Smooth muscle cell (in vitro differentiated cells): ENCODE measurements around the gene VN1R5. TPM values are rescaled to one million over a fixed set of nuclear protein-coding genes. Genes with fewer than 3 reads are reported as not detected.

Experiments used
- DNase-seq: peaks from one replicate; lab custom pipeline; 2025; ENCODE audit not compliant: unreplicated experiment; lab: John Stamatoyannopoulos, UW
- H2AFZ ChIP-seq: fragments of 200-600 bp; sonication (generic); 2 replicates; pipeline ENCODE4 v1.6.0; 2016; ENCODE audit warnings: antibody characterized with exemption, low read depth, mild to moderate bottlenecking
- H3F3A ChIP-seq: fragments of 200-600 bp; sonication (generic); 2 replicates; pipeline ENCODE4 v1.6.0; 2017; ENCODE audit warnings: antibody characterized with exemption, low read depth
- H3K27ac ChIP-seq: fragments of 200-600 bp; sonication (generic); 2 replicates; pipeline ENCODE4 v1.5.1; 2016; ENCODE audit warnings: low read depth, mild to moderate bottlenecking
- H3K27me3 ChIP-seq: fragments of 200-600 bp; sonication (generic); 2 replicates; pipeline ENCODE4 v1.6.1; 2016; ENCODE audit warnings: low read depth, mild to moderate bottlenecking
- H3K36me3 ChIP-seq: fragments of 200-600 bp; sonication (generic); 2 replicates; pipeline ENCODE4 v1.5.1; 2016; ENCODE audit warnings: low read depth
- H3K4me1 ChIP-seq: fragments of 200-600 bp; sonication (generic); 2 replicates; pipeline ENCODE4 v1.5.1; 2016; ENCODE audit warnings: low read depth
- H3K4me2 ChIP-seq: fragments of 200-600 bp; sonication (generic); 2 replicates; pipeline ENCODE4 v1.6.0; 2016; ENCODE audit warnings: mild to moderate bottlenecking
- H3K4me3 ChIP-seq: fragments of 200-600 bp; sonication (generic); 2 replicates; pipeline ENCODE4 v1.5.1; 2016; ENCODE audit warnings: mild to moderate bottlenecking
- H3K79me2 ChIP-seq: fragments of 200-600 bp; sonication (generic); 2 replicates; pipeline ENCODE4 v1.6.0; 2016; ENCODE audit warnings: low read depth, mild to moderate bottlenecking
- H3K9ac ChIP-seq: fragments of 200-600 bp; sonication (generic); 2 replicates; pipeline ENCODE4 v1.6.0; 2016; ENCODE audit warnings: low read depth
- H3K9me3 ChIP-seq: fragments of 200-600 bp; sonication (generic); replicated peaks from 2 replicates; pipeline ENCODE4 v1.5.1; 2016; ENCODE audit warnings: low read depth
- H4K20me1 ChIP-seq: fragments of 200-600 bp; sonication (generic); 2 replicates; pipeline ENCODE4 v1.6.0; 2016; ENCODE audit warnings: low read depth
- CTCF ChIP-seq: fragments of 200-600 bp; sonication (generic); IDR thresholded peaks from 2 replicates; pipeline ENCODE4 v1.5.1; 2017; ENCODE audit warnings: borderline replicate concordance, mild to moderate bottlenecking, antibody characterized with exemption; ENCODE audit not compliant: insufficient read depth, poor library complexity, severe bottlenecking
- WGBS: methylation state at CpG from one replicate; pipeline ENCODE4 v1.1.7; 2016; ENCODE audit warnings: low lambda C conversion rate; 5-methylcytosine and 5-hydroxymethylcytosine counted together
- polyA plus RNA-seq: library from polyadenylated mRNA; unstranded; fragments of >200 nt; fragmentation: Nextera tagmentation; extraction: Ambion mirVana; gene quantifications from 2 replicates; pipeline ENCODE4 v1.2.1, GENCODE V29; 2016
- small RNA-seq: library from RNA; depleted of rRNA; stranded (forward); fragments of <200 nt; gene quantifications from one replicate; pipeline ENCODE3, GENCODE V24; 2014
- total RNA-seq: library from RNA; depleted of rRNA; stranded (reverse); fragments of >200 nt; gene quantifications from 2 replicates; pipeline ENCODE4 v1.2.3, GENCODE V29; 2014

VN1R5 gene
- total and polyA plus RNA-seq, 2 experiments from 2014 or later = not detected

- no peak for TF ChIP-seq CTCF
- H3K36me3 ChIP-seq = no peaks in the 10 kb centered on the region
- no peaks in the 10 kb centered on the region for H3F3A ChIP-seq
- H3K9me3 ChIP-seq = no peaks in the 10 kb centered on the region
- no peak overlapping the region for H3K4me3 ChIP-seq
- no peak overlapping the region for H3K27ac ChIP-seq
- H3K27me3 ChIP-seq = no peaks in the 10 kb centered on the region
- H4K20me1 ChIP-seq = no peaks in the 10 kb centered on the region
- WGBS = 98% methylated on average over 2 of the region's 2 CpGs
- no peak overlapping the region for H2AFZ ChIP-seq
- no peaks in the 10 kb centered on the region for H3K79me2 ChIP-seq
- DNase-seq = no peak
- no peak overlapping the region for H3K4me2 ChIP-seq
- no peak overlapping the region for H3K9ac ChIP-seq
- no peaks in the 10 kb centered on the region for H3K4me1 ChIP-seq
Measured at GRCh38 chr1:247304031-247304430, 48.2 kb downstream of the VN1R5 start.

Small RNA genes lying within 50 kb of the gene (small RNA-seq; reads per million reads assigned to genes)
- not detected for gene RF00019

Other genes starting within 250 kb of the VN1R5 start
- gene ZNF695, start 248.0 kb upstream of the VN1R5 start, total RNA-seq = 0.54 and 1.1 TPM in 2 replicates
- 0.99 and 2.7 TPM in 2 replicates for gene ZNF695, start 248.0 kb upstream of the VN1R5 start, polyA plus RNA-seq
- gene ZNF670, start 177.3 kb upstream of the VN1R5 start, total RNA-seq = 3.9 and 6.6 TPM in 2 replicates
- 2.8 and 4.8 TPM in 2 replicates for gene ZNF670, start 177.3 kb upstream of the VN1R5 start, polyA plus RNA-seq
- 16.3 and 17.2 TPM in 2 replicates for gene ZNF669, start 151.7 kb upstream of the VN1R5 start, total RNA-seq
- 3.7 and 4.6 TPM in 2 replicates for gene ZNF669, start 151.7 kb upstream of the VN1R5 start, polyA plus RNA-seq
- gene ZNF124, start 84.1 kb upstream of the VN1R5 start, total RNA-seq = 47.2 and 70.3 TPM in 2 replicates
- 4.2 and 6.3 TPM in 2 replicates for gene ZNF124, start 84.1 kb upstream of the VN1R5 start, polyA plus RNA-seq
- 37.0 and 39.5 TPM in 2 replicates for gene ZNF496, start 75.8 kb downstream of the VN1R5 start, total RNA-seq
- gene ZNF496, start 75.8 kb downstream of the VN1R5 start, polyA plus RNA-seq = 14.8 and 19.8 TPM in 2 replicates
- gene NLRP3, start 160.1 kb downstream of the VN1R5 start, total RNA-seq = 0.58 and 1.3 TPM in 2 replicates
- gene NLRP3, start 160.1 kb downstream of the VN1R5 start, polyA plus RNA-seq = 1.3 and 1.4 TPM in 2 replicates
- not detected in 2 replicates for gene OR2B11, start 202.0 kb downstream of the VN1R5 start, total RNA-seq
- not detected in 2 replicates for gene OR2B11, start 202.0 kb downstream of the VN1R5 start, polyA plus RNA-seq